OCI-LY3 (cell line): ENCODE results near the gene GNAZ.

Source experiments
- H2AFZ ChIP-seq: fragments of 200-600, 300-600 bp; shearing (Covaris generic); 2 replicates; pipeline ENCODE4 v1.6.0; 2014; ENCODE audit warnings: antibody characterized with exemption, low read depth, low read length
- H3K27ac ChIP-seq: fragments of 200-600, 300-600 bp; sonication (generic); 2 replicates; pipeline ENCODE4 v1.5.1; 2014; ENCODE audit warnings: mild to moderate bottlenecking, low read length, moderate library complexity, mixed read lengths
- H3K27me3 ChIP-seq: fragments of 200-600, 300-600 bp; sonication (generic); 2 replicates; pipeline ENCODE4 v1.6.1; 2014; ENCODE audit warnings: low read depth, low read length, mixed read lengths
- H3K36me3 ChIP-seq: fragments of 200-600, 300-600 bp; sonication (generic); replicated peaks from 2 replicates; pipeline ENCODE3; 2014; ENCODE audit warnings: low read depth, low read length, mixed read lengths
- H3K4me1 ChIP-seq: fragments of 300-600, 200-600 bp; sonication (generic); 2 replicates; pipeline ENCODE4 v1.6.1; 2014; ENCODE audit warnings: low read length, mixed read lengths
- H3K4me2 ChIP-seq: fragments of 200-600, 300-600 bp; sonication (generic); 2 replicates; pipeline ENCODE4 v1.6.1; 2014; ENCODE audit warnings: low read length, mixed read lengths
- H3K4me3 ChIP-seq: fragments of 300-600, 200-600 bp; sonication (generic); 2 replicates; pipeline ENCODE4 v1.5.1; 2014; ENCODE audit warnings: antibody characterized with exemption, mild to moderate bottlenecking, low read length, moderate library complexity
- H3K79me2 ChIP-seq: fragments of 300-600, 200-600 bp; shearing (Covaris generic); 2 replicates; pipeline ENCODE4 v1.6.1; 2014; ENCODE audit warnings: mild to moderate bottlenecking, low read length, mixed read lengths
- H3K9ac ChIP-seq: fragments of 300-600, 200-600 bp; shearing (Covaris generic); 2 replicates; pipeline ENCODE4 v1.6.0; 2014; ENCODE audit warnings: mild to moderate bottlenecking, low read length, moderate library complexity
- H3K9me3 ChIP-seq: fragments of 200-600, 300-600 bp; shearing (Covaris generic); 2 replicates; pipeline ENCODE4 v1.6.1; 2014; ENCODE audit warnings: low read length, mixed read lengths; ENCODE audit not compliant: insufficient read depth
- H4K20me1 ChIP-seq: fragments of 200-600, 300-600 bp; sonication (generic); 2 replicates; pipeline ENCODE4 v1.6.1; 2016; ENCODE audit warnings: low read length, mixed read lengths; ENCODE audit not compliant: insufficient read depth
- EZH2phosphoT487 ChIP-seq: fragments of 200-600 bp; shearing (Covaris generic); IDR thresholded peaks from 2 replicates; pipeline ENCODE4 v1.6.1; 2018; ENCODE audit warnings: antibody characterized with exemption, mixed run types, low read depth
- TF ChIP-seq, protein P1 (sequence below): fragments of 200-600, 300-600 bp; sonication (generic); IDR thresholded peaks from 2 replicates; pipeline ENCODE4 v1.5.1; 2014; ENCODE audit warnings: antibody characterized with exemption, low read length, low read depth

GNAZ gene

DNA sequence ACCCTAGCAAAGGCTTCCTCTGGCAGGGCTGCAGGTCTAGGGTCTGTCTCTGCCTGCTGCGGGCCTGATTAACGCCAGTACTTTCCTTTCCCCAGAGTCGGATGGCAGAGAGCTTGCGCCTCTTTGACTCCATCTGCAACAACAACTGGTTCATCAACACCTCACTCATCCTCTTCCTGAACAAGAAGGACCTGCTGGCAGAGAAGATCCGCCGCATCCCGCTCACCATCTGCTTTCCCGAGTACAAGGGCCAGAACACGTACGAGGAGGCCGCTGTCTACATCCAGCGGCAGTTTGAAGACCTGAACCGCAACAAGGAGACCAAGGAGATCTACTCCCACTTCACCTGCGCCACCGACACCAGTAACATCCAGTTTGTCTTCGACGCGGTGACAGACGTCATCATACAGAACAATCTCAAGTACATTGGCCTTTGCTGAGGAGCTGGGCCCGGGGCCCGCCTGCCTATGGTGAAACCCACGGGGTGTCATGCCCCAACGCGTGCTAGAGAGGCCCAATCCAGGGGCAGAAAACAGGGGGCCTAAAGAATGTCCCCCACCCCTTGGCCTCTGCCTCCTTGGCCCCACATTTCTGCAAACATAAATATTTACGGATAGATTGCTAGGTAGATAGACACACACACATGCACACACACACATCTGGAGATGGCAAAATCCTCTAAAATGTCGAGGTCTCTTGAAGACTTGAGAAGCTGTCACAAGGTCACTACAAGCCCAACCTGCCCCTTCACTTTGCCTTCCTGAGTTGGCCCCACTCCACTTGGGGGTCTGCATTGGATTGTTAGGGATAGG lies 52.9 kb downstream of the GNAZ start:
- Histone ChIP-seq H3K9me3 (no peaks in the 10 kb centered on the region), H3K4me2 (no peak overlapping the region), H3K4me1 (peaks cover 18% of the 10 kb centered on the region), H3K27ac (no peak overlapping the region), H3K4me3 (no peak overlapping the region), H3K79me2 (no peaks in the 10 kb centered on the region), H3K9ac (no peak overlapping the region), H3K36me3 (peaks cover 10% of the 10 kb centered on the region), H2AFZ (no peak overlapping the region), H3K27me3 (no peaks in the 10 kb centered on the region), H4K20me1 (0 out of 2 replicates have a peak, but pooled peaks cover 6% of the 10 kb centered on the region)
- TF ChIP-seq, protein P1, sequence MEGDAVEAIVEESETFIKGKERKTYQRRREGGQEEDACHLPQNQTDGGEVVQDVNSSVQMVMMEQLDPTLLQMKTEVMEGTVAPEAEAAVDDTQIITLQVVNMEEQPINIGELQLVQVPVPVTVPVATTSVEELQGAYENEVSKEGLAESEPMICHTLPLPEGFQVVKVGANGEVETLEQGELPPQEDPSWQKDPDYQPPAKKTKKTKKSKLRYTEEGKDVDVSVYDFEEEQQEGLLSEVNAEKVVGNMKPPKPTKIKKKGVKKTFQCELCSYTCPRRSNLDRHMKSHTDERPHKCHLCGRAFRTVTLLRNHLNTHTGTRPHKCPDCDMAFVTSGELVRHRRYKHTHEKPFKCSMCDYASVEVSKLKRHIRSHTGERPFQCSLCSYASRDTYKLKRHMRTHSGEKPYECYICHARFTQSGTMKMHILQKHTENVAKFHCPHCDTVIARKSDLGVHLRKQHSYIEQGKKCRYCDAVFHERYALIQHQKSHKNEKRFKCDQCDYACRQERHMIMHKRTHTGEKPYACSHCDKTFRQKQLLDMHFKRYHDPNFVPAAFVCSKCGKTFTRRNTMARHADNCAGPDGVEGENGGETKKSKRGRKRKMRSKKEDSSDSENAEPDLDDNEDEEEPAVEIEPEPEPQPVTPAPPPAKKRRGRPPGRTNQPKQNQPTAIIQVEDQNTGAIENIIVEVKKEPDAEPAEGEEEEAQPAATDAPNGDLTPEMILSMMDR, result no peak
- no peak for TF ChIP-seq EZH2phosphoT487

DNA sequence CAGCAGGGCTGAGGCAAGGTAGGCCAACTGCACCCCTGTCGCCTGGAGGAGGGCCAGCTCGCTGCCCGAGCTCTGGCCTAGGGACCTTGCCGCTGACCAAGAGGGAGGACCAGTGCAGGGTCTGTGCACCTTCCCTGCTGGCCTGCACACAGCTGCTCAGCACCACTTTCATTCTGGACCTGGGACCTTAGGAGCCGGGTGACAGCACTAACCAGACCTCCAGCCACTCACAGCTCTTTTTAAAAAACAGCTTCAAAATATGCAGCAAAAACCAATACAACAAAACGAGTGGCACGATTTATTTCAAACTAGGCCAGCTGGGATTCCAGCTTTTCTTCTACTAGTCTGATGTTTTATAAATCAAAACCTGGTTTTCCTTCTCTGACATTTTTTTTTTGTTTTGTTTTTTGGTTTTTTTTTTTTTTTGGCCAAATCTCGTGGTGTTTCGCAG lies 53.5 kb downstream of the GNAZ start:
- Histone ChIP-seq H3K27me3 (no peaks in the 10 kb centered on the region), H3K79me2 (no peaks in the 10 kb centered on the region), H3K4me1 (peaks cover 18% of the 10 kb centered on the region), H3K4me2 (no peak overlapping the region), H3K27ac (no peak overlapping the region), H2AFZ (no peak overlapping the region), H4K20me1 (0 out of 2 replicates have a peak, but pooled peaks cover 2% of the 10 kb centered on the region), H3K9ac (no peak overlapping the region), H3K9me3 (no peaks in the 10 kb centered on the region), H3K4me3 (no peak overlapping the region), H3K36me3 (peaks cover 10% of the 10 kb centered on the region)
- TF ChIP-seq, protein P1, result no peak
- no peak for TF ChIP-seq EZH2phosphoT487

DNA sequence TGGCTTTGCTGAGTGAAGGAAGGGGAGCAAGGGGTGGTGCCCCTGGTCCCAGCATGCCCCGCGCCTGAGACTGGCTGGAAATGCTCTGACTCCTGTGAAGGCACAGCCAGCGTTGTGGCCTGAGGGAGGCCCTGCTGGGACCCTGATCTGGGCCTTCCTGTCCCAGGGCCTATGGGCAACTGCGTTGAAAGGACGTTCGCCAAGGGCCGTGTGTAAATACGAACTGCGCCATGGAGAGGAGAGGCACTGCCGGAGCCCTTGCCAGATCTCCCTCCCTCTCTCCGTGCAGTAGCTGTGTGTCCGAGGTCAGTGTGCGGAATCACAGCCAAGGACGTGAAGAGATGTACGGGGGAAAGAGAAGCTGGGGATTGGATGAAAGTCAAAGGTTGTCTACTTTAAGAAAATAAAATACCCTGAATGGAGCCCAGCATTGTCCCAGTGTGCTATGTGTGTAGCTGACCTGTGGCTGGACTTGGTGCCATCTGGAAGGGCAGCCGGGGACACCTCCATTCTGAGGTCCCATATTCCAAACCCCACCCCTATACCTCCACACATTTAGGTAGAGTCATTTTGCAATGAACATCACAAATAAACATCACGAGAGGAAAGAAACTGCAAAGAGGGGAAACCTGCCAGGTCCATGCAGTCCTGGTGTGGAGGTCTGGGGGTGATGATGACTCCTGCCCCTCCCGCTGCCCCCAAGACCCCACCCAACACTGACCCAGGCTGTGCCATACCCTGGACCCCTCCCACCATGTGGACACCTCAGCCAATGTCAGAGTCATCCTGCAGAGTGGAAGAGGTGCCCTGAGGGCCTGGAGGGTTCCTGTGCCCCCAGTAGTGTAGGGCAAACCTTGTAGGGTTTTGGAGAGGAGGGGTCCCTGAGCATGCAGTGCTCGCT lies 54.5 kb downstream of the GNAZ start:
- H3K4me3 ChIP-seq, result no peak overlapping the region
- H3K27ac ChIP-seq, result no peak overlapping the region
- no peak overlapping the region for H3K4me2 ChIP-seq
- no peaks in the 10 kb centered on the region for H3K79me2 ChIP-seq
- H3K9ac ChIP-seq, result no peak overlapping the region
- TF ChIP-seq EZH2phosphoT487, result no peak
- TF ChIP-seq, protein P1, result no peak
- no peaks in the 10 kb centered on the region for H3K27me3 ChIP-seq
- peaks cover 10% of the 10 kb centered on the region for H3K36me3 ChIP-seq
- no peaks in the 10 kb centered on the region for H4K20me1 ChIP-seq
- H3K4me1 ChIP-seq, result peaks cover 7% of the 10 kb centered on the region
- H2AFZ ChIP-seq, result no peak overlapping the region
- H3K9me3 ChIP-seq, result no peaks in the 10 kb centered on the region

DNA sequence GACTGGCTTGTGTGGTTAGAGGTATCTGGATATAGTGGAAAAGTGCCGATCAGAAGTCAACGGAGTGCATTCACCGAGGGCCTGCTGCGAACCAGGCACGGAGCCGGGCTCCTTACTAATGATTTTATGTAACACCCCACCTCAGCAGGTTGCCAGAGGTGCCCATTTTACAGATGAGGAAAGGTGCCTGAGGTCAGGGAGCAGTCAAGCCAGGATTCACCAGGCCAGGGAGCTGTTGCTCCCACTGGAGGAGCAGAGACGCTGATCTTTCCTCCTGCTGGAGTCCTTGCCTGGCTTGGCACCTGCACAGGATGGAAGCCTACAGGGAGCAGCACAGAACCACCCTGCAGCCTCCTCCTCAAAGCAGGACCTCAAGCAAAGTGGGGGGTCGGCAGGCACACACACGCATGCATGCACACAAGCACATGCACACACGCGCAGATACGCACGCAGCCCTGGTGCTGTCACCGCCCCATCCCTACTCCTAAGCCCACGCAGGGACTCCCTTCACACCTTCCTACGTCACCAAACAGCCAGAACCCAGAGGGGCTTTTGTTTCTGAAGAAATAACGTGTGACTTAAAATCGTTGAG lies 55.3 kb downstream of the GNAZ start:
- Histone ChIP-seq H2AFZ (no peak overlapping the region), H3K36me3 (peaks cover 10% of the 10 kb centered on the region), H3K4me1 (peaks cover 5% of the 10 kb centered on the region), H3K79me2 (no peaks in the 10 kb centered on the region), H3K4me3 (no peak overlapping the region), H3K27me3 (no peaks in the 10 kb centered on the region), H3K9me3 (no peaks in the 10 kb centered on the region), H3K4me2 (no peak overlapping the region), H3K27ac (no peak overlapping the region), H4K20me1 (no peaks in the 10 kb centered on the region), H3K9ac (no peak overlapping the region)
- no peak for TF ChIP-seq EZH2phosphoT487
- TF ChIP-seq, protein P1, result no peak
